ENCODE results near the gene RANBP17. TPM values are rescaled to one million over a fixed set of nuclear protein-coding genes. Genes with fewer than 3 reads are reported as not detected.

RANBP17 gene
- total RNA-seq, 1 experiment from 2014 or later: not detected

DNA sequence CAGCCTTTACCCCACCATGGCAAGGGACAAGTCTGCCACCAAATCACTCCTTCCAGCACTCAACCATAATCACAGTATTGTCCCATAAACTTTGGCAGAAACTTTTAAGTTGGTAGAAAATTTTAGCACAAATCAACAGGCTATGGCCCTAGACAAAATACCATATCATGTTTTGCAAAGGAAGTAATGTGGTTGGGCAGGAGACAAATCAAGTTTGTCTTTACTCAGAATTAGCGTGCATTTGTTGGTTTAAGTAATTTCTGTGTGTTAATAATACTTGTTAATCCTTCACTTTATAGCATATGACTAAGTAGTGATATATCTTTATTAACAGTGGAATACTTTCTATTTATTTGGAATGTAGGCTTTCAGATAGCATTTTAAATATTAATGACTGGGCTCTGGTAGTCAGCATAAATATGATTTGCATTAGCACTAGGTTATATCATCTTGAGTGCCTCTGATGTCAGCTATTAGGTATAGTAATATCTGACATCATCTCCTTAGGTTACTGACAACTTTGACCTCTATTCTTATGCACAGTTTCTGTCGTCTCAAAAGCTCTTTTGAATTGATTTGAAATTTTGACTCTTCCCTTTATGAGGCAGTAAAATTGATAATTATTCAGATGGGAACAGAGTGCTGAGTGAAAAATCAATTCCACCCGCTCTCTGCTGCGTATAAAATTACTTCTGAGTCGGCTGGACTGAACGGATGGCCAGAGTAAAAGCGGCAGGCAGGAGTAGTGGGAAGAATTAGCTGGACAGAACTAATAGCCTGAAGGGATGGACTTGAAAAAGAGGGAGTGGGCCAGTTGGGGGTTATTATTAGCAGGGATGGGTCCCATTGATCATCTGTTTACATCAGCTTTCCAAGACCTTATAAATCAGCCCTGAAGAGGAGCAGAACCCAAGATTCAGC, 407.1 kb downstream of the RANBP17 start:
- no peak overlapping the region for H3K27ac ChIP-seq (ENCODE audit: low read depth, low read length, poor library complexity, severe bottlenecking)
- no peaks in the 10 kb centered on the region for H3K36me3 ChIP-seq (ENCODE audit: insufficient read depth, low read length, poor library complexity, severe bottlenecking)
- ChIA-PET CTCF (no interaction called here), POLR2A (ENCODE audit: low non-redundant PET) (no interaction called here)
- intact Hi-C loops (cut with micrococcal nuclease; ENCODE audit: unreplicated experiment): no loop called here
- H3K9me3 ChIP-seq (ENCODE audit: low read depth, low read length, poor library complexity, severe bottlenecking): no peaks in the 10 kb centered on the region
- no peaks in the 10 kb centered on the region for H3K4me1 ChIP-seq (ENCODE audit: insufficient read depth, low read length, poor library complexity, severe bottlenecking)
- TF ChIP-seq EZH2 (IDR thresholded peaks at IDR 0.05; ENCODE audit: borderline replicate concordance, low read depth, low read length, poor library complexity, severe bottlenecking): no peak
- TF ChIP-seq, protein P1, sequence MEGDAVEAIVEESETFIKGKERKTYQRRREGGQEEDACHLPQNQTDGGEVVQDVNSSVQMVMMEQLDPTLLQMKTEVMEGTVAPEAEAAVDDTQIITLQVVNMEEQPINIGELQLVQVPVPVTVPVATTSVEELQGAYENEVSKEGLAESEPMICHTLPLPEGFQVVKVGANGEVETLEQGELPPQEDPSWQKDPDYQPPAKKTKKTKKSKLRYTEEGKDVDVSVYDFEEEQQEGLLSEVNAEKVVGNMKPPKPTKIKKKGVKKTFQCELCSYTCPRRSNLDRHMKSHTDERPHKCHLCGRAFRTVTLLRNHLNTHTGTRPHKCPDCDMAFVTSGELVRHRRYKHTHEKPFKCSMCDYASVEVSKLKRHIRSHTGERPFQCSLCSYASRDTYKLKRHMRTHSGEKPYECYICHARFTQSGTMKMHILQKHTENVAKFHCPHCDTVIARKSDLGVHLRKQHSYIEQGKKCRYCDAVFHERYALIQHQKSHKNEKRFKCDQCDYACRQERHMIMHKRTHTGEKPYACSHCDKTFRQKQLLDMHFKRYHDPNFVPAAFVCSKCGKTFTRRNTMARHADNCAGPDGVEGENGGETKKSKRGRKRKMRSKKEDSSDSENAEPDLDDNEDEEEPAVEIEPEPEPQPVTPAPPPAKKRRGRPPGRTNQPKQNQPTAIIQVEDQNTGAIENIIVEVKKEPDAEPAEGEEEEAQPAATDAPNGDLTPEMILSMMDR (conservative IDR thresholded peaks at IDR 0.05; ENCODE audit: low read depth, low read length): no peak
- no peak for DNase-seq (ENCODE audit: low spot score)
- no peaks in the 10 kb centered on the region for H3K27me3 ChIP-seq (replicated peaks; ENCODE audit: insufficient read depth, low read depth, low read length, poor library complexity)
- BruUV-seq (replicated peaks): no TSS peak
- no peak overlapping the region for H3K4me3 ChIP-seq (ENCODE audit: low read depth, low read length, poor library complexity, severe bottlenecking)

DNA sequence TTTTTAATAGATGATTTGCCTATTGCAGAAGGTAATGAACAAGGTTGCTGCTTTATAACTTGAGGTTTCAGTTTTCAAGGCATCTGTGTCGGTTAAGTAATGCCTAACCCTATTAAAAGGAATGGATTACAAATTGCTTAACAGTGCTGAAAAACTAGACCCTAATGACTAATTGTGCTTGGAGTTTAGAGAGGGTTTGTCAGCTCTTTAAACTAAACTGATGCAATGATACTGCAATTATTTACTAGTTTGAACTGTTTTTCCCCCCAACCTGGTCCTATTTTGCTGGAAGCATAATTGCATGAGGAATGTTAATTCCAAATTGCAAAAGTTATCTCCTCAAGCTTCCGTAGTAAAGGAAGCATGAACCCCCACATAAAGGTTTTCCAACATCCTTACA, 407.9 kb downstream of the RANBP17 start:
- H3K4me1 ChIP-seq (ENCODE audit: insufficient read depth, low read length, poor library complexity, severe bottlenecking): no peaks in the 10 kb centered on the region
- no peaks in the 10 kb centered on the region for H3K36me3 ChIP-seq (ENCODE audit: insufficient read depth, low read length, poor library complexity, severe bottlenecking)
- no peak overlapping the region for H3K4me3 ChIP-seq (ENCODE audit: low read depth, low read length, poor library complexity, severe bottlenecking)
- H3K9me3 ChIP-seq (ENCODE audit: low read depth, low read length, poor library complexity, severe bottlenecking): no peaks in the 10 kb centered on the region
- POLR2A ChIA-PET (ENCODE audit: low non-redundant PET): no interaction called here
- TF ChIP-seq, protein P1 (conservative IDR thresholded peaks at IDR 0.05; ENCODE audit: low read depth, low read length): no peak
- no peak for TF ChIP-seq EZH2 (IDR thresholded peaks at IDR 0.05; ENCODE audit: borderline replicate concordance, low read depth, low read length, poor library complexity, severe bottlenecking)
- intact Hi-C loops (cut with micrococcal nuclease; ENCODE audit: unreplicated experiment): loop anchor here (5.0 kb wide), 1 partner anchor 68 kb away; no protein-coding TSS in a partner anchor
- no TSS peak for BruUV-seq (replicated peaks)
- no peak for DNase-seq (ENCODE audit: low spot score)
- CTCF ChIA-PET: no interaction called here
- H3K27me3 ChIP-seq (replicated peaks; ENCODE audit: insufficient read depth, low read depth, low read length, poor library complexity): no peaks in the 10 kb centered on the region
- no peak overlapping the region for H3K27ac ChIP-seq (ENCODE audit: low read depth, low read length, poor library complexity, severe bottlenecking)

DNA sequence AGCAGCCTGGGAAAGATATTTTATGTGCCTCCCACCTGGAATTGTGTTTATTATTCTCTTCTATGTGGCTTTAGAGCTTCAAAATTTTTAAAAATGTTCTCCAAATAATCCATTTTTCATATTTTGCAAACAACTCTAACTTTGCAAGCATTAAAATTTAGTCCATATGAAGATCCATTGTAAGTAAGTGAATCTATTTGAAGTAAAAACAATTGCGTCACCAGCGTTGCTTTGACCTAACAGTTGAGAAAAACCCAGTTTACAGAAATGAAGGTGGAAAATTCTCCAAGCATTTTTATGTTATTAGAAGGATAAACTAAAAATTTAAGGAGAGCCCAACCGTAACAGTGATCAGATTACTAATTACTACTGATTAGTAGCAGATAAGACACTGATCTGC, 408.3 kb downstream of the RANBP17 start:
- no TSS peak for BruUV-seq (replicated peaks)
- ChIA-PET POLR2A (ENCODE audit: low non-redundant PET) (no interaction called here), CTCF (no interaction called here)
- H3K27ac ChIP-seq (ENCODE audit: low read depth, low read length, poor library complexity, severe bottlenecking): no peak overlapping the region
- no peaks in the 10 kb centered on the region for H3K27me3 ChIP-seq (replicated peaks; ENCODE audit: insufficient read depth, low read depth, low read length, poor library complexity)
- no peak overlapping the region for H3K4me3 ChIP-seq (ENCODE audit: low read depth, low read length, poor library complexity, severe bottlenecking)
- H3K9me3 ChIP-seq (ENCODE audit: low read depth, low read length, poor library complexity, severe bottlenecking): no peaks in the 10 kb centered on the region
- no peaks in the 10 kb centered on the region for H3K4me1 ChIP-seq (ENCODE audit: insufficient read depth, low read length, poor library complexity, severe bottlenecking)
- no peak for DNase-seq (ENCODE audit: low spot score)
- intact Hi-C loops (cut with micrococcal nuclease; ENCODE audit: unreplicated experiment): loop anchor here (5.0 kb wide), 1 partner anchor 67 kb away; no protein-coding TSS in a partner anchor
- TF ChIP-seq, protein P1 (conservative IDR thresholded peaks at IDR 0.05; ENCODE audit: low read depth, low read length): no peak
- TF ChIP-seq EZH2 (IDR thresholded peaks at IDR 0.05; ENCODE audit: borderline replicate concordance, low read depth, low read length, poor library complexity, severe bottlenecking): no peak
- no peaks in the 10 kb centered on the region for H3K36me3 ChIP-seq (ENCODE audit: insufficient read depth, low read length, poor library complexity, severe bottlenecking)

Data from A673 (cell line).